ENCODE data around the gene ASMT.
"Not testable (repeated sequence)": the region's sequence is repeated elsewhere in the genome, so short reads cannot be mapped to it uniquely, and the experiment has no call there.

ASMT gene

DNA sequence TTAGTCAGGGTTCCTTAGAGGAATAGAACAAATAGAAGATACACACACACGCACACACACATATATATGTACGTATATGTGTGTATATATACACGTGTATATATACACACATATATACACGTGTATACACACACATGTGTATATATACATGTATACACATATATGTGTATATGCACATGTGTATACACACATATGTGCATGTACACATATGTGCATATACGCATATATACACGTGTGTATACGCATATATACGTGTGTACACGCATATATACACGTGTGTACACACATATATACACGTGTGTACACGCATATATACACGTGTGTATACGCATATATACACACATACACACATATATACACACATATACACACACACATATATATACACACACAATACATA is 41.5 kb downstream of the ASMT start:
- DNase-seq, result no peak

DNA sequence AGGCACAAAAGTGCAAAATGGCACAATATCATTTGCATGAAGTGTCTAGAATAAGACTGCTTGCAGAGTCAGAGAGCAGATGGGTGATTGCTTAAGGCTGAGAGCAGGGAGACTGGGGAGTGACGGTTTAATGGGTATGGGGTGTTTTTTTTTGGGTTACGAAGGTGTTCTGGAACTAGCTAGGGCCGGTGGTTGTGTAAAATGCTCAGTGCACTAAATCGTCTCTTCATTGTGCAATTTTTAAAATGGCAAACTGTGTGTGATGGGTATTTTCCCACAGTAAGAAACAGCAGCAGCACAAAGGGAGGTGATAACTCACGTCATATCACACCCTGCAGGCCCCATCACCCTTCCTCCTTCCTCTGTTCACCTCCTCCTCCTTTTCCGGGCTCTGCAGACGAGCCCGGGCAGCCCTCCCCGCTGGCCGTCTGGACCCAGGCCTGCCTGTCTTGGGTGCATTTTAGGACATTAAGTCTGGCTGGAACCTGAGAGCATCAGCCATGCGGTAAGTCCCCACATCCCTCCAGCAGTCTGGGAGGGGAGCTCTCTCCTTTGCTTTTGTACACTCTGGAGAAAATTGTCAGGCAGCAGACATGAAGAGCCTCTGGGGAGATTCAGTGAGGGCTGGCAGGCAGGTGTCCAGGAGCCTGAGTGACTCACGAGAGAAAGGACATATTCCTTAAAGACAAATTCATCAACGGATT is 42.7 kb downstream of the ASMT start:
- DNase-seq, result peak; percentile 72

DNA sequence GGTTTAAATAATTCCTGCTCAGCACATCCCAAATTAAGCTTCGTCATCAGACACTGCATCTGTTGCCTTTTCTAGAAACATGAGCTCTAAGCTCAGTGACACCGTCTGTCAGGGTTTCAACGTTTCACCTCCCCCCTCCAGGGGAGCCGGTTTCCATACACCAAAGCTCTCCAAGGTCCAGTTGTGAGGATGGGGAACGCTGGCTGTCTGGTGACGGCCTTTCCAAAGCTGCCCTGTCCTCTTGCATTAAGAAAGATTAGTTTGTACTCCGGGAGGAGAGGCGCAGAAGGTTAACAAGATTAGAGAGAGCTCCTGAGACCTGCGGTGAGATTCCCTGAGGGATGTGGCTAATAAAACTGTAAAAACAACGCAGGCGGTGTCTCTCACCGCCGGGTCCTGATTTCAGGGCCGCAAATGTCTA is 43.2 kb downstream of the ASMT start:
- DNase-seq, result peak; percentile 29

DNA sequence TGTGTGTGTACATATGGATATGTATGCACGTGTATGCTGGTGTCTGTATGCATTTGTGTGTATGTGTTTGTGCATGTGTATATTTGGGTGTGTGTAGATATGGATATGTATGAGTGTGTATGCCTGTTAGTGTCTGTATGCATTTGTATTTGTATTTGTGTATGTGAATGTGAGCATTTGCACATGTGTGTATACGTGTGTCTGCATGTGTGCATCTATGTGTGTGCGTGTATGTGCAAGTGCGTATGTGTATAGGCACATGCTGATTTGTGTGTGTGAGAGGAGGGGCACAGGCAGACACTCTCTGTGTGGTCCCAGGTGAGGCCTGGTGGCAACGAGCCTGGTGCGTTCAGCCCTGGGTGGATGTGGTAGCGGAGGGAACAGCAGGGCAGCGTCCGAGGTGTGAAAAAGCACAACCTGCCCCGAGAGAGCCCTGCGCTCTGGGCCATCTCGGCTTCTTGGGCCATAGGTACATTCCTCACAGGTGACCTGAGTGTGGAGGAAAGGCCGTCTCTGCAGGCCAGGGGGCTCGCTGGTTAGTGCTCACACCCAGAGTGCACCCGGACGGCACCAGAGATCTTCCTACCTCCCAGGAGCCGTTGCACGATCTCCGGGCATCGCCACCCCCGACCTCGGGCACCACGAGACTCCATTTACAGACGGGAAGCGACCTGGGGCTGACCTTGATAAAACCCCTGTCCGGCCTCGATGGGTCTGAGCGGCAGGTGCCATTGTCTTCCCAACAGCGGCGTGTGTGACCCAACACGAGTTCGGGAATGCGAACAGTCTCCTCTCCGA is 45.0 kb downstream of the ASMT start:
- DNase-seq, result no peak

DNA sequence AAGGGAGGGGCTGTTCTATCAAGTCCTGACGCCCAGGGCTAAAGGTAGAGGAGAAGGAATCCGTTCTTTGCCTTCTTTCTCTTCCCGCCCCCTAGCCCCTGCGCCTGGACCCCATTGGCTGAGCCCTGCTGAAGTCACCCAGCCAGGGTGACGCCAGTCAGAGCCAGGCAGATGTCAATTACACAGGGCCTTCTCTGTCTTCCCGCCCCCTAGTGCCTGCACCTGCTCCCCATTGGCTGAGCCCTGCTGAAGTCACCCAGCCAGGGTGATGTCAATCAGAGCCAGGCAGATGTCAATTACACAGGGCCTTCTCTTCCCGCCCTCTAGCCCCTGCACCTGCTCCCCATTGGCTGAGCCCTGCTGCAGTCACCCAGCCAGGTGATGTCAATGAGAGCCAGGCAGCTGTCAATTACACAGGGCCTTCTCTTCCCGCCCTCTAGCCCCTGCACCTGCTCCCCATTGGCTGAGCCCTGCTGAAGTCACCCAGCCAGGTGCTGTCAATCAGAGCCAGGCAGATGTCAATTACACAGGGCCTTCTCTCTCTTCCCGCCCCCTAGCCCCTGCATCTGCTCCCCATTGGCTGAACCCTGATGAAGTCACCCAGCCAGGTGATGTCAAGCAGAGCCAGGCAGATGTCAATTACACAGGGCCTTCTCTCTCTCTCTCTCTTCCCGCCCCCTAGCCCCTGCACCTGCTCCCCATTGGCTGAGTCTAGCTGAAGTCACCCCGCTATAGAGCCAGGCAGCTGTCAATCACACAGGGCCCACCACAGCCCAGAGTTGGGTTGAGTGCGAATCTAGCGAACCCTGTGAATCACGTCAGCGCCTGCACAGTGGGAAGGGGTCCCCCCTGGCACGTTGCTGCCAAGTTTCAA is 46.4 kb downstream of the ASMT start:
- peak; percentile 93 for DNase-seq

GRCh38 chrX:1661922-1662221 is 47.0 kb downstream of the ASMT start:
- DNase-seq, result no peak

DNA sequence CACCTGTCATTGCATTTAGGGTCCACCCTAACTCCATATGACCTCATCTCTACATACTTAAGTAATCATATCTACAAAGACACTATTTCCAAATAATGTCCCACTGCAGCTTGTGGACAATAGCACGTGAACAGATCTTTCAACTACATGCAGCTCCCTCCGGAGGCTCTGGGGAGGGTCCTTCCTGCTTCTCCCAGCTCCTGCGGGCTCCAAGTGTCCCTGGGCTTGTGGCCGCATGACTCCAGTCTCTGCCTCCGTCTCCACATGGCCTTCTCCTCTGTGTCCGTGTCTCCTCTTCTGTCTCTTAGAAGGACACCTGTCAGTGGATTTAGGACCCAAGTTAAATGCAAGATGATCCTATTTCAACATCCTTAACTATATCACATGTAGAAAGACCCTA is 52.7 kb downstream of the ASMT start:
- DNase-seq, result no peak

DNA sequence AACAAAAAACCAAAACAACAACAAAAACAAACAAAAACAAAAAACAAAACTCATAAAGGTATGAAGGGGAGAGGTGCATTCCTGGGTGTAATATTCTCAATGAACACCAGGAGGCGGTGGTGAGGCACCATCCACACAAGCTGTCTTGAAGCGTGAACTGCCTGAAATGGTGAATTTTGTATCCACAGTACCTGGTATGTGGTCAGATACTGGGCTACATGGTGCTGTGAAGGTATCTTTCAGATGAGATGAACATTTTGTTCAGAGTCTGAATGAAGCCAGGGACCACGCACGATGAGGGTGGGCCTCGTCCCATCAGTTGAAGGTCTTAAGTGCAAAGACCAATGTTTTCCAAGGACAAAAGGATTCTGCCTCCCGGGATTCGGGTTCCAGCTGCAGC is 58.5 kb downstream of the ASMT start:
- DNase-seq, result peak; percentile 56

- DNase-seq, result no peak
Observed at GRCh38 chrX:1676866-1677265, 62.0 kb downstream of the ASMT start.

GRCh38 chrX:1679238-1679637 is 64.4 kb downstream of the ASMT start:
- DNase-seq, result peak; percentile 56

GRCh38 chrX:1681439-1681838 is 66.6 kb downstream of the ASMT start:
- no peak for DNase-seq

DNA sequence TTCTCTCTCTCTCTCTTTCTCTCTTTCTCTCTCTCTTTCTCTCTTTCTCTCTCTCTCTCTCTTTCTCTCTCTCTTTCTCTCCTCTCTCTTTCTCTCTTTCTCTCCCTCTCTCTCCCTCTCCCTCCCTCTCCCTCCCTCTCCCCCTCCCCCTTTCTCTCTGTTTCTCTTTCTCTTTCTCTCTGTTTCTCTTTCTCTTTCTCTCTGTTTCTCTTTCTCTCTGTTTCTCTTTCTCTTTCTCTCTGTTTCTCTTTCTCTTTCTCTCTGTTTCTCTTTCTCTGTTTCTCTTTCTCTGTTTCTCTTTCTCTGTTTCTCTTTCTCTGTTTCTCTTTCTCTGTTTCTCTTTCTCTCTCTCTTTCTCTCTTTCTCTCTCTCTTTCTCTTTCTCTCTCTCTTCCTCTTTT is 67.0 kb downstream of the ASMT start:
- not testable (repeated sequence) for DNase-seq

GRCh38 chrX:1682501-1682900 is 67.6 kb downstream of the ASMT start:
- not testable (repeated sequence) for DNase-seq

DNA sequence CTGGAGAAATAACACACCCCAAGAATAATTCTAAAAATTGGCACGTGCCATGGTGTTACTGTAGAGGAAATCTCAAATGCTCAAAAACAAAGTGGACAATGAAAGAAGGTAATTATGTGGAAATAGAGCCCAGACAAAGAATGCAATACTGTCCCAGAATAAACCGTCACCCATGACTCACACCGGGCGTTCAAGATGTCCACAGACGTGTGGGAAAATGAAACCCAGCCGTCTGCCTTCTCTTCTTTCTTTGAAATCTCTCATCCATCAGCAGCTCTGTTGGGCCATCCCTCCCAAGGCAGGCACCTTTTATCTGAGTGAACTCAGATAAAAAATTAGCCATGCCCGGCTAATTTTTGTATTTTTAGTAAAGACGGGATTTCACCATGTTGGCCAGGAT is 70.0 kb downstream of the ASMT start:
- DNase-seq, result not testable (repeated sequence)

- not testable (repeated sequence) for DNase-seq
Observed at GRCh38 chrX:1685444-1685880, 70.6 kb downstream of the ASMT start.

DNA sequence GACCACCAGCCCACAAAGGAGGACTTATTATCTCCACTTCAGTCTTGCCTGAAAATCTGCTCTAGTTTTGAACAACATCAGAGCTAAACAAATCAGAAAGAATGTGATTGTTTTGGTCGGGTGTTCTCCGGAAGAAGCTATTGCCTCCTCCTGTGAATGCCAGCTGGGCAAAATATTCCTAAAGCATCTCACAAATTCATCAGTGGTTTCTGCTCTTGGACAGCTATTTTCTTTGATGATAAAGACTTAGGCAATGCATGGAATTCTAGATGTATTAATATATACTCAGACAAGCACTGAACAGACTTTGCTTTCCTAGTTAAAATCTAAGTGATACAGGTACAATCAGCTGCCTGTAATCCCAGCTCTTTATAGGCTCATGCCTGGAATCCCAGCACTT is 71.8 kb downstream of the ASMT start:
- DNase-seq, result no peak

Data from stimulated activated CD4-positive, alpha-beta T cell treated with anti-CD3 and anti-CD28 coated beads, Interleukin-15, amount 100 ng/mL, for 24 hours (primary cell).